ENCODE data around the gene CAMK4. TPM values are rescaled to one million over a fixed set of nuclear protein-coding genes. Genes with fewer than 3 reads are reported as not detected.

CAMK4 gene
- total and polyA plus RNA-seq, 2 of the 8 experiments (the other 6 are each of a cell fraction or from before 2014, with no cell fraction given) = 1.8 to 8.3 TPM

- Histone ChIP-seq H4K8ac (ENCODE audit: extremely low read depth, insufficient read depth, low read length) (no peak overlapping the region), H3K79me1 (ENCODE audit: low read depth, low read length) (no peaks in the 10 kb centered on the region), H3K36me3 (ENCODE audit: control insufficient read depth in 2 of 4, insufficient read depth in 4 of 4, low read length in 3 of 4) (no peaks in the 10 kb centered on the region), H4K91ac (replicated peaks; ENCODE audit: insufficient read length, low read length) (no peak overlapping the region), H2BK12ac (ENCODE audit: low read depth, low read length) (no peak overlapping the region), H3K4me2 (ENCODE audit: insufficient read depth in 1 of 2, low read depth in 2 of 2, low read length in 2 of 2) (no peak overlapping the region), H3K79me2 (ENCODE audit: control insufficient read depth in 1 of 2, insufficient read depth in 2 of 2, low read length in 2 of 2) (no peaks in the 10 kb centered on the region), H2BK5ac (ENCODE audit: low read depth, low read length) (no peak overlapping the region), H3K27me3 (replicated peaks in 1 of 4; ENCODE audit: control insufficient read depth in 3 of 4, extremely low read depth in 1 of 4, insufficient read depth in 3 of 4, low read length in 3 of 4) (no peaks in the 10 kb centered on the region), H3K56ac (replicated peaks; ENCODE audit: insufficient read length, low read depth, low read length) (no peak overlapping the region), H2AK5ac (ENCODE audit: low read depth, low read length) (no peak overlapping the region), H2BK20ac (ENCODE audit: low read length) (no peak overlapping the region), H3K9ac (replicated peaks in 1 of 4; ENCODE audit: extremely low read depth in 1 of 4, low read depth in 3 of 4, low read length in 3 of 4) (no peak overlapping the region), H2AFZ (ENCODE audit: low read length) (no peak overlapping the region), H3K9me3 (ENCODE audit: insufficient read depth in 2 of 2, low read depth in 1 of 2, low read length in 1 of 2) (no peaks in the 10 kb centered on the region), H3K14ac (ENCODE audit: insufficient read length) (no peak overlapping the region), H3K4ac (replicated peaks; ENCODE audit: insufficient read length, low read depth, low read length) (no peak overlapping the region), H3K4me1 (replicated peaks in 1 of 4; ENCODE audit: control insufficient read depth in 3 of 4, insufficient read depth in 4 of 4, low read length in 3 of 4) (no peaks in the 10 kb centered on the region), H2BK15ac (ENCODE audit: low read length) (no peak overlapping the region), H3K4me3 (ENCODE audit: extremely low read depth in 1 of 4, insufficient read depth in 2 of 4, low read depth in 3 of 4, low read length in 4 of 4) (no peak overlapping the region), H4K20me1 (replicated peaks in 1 of 2; ENCODE audit: control insufficient read depth in 1 of 2, insufficient read depth in 2 of 2, low read length in 2 of 2) (no peaks in the 10 kb centered on the region), H3K18ac (ENCODE audit: extremely low read depth, low read length) (no peak overlapping the region), H3K27ac (ENCODE audit: low read depth, low read length) (no peak overlapping the region), H3K23me2 (ENCODE audit: low read depth, low read length) (no peaks in the 10 kb centered on the region), H3K23ac (ENCODE audit: insufficient read length) (no peak overlapping the region), H4K5ac (ENCODE audit: insufficient read length, low read depth, low read length) (no peak overlapping the region), H2BK120ac (replicated peaks; ENCODE audit: low read depth, low read length) (no peak overlapping the region)
- ChIA-PET POLR2A (ENCODE audit: partially characterized antibody) (no interaction called here), CTCF (ENCODE audit: partially characterized antibody) (interaction anchor here (0.9 to 11.4 kb wide), 12 partner anchors 8 to 523 kb away, joined by 3 to 163 read pairs (median 7); no protein-coding TSS in a partner anchor)
- TF ChIP-seq RXRA (IDR thresholded peaks at IDR 0.05; ENCODE audit: insufficient read depth, low read depth, low read length) = no peak
- no peak for TF ChIP-seq TEAD4 (IDR thresholded peaks at IDR 0.05; ENCODE audit: low read depth, low read length)
- TF ChIP-seq, protein P1, sequence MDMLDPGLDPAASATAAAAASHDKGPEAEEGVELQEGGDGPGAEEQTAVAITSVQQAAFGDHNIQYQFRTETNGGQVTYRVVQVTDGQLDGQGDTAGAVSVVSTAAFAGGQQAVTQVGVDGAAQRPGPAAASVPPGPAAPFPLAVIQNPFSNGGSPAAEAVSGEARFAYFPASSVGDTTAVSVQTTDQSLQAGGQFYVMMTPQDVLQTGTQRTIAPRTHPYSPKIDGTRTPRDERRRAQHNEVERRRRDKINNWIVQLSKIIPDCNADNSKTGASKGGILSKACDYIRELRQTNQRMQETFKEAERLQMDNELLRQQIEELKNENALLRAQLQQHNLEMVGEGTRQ (IDR thresholded peaks at IDR 0.05; ENCODE audit: low read length) = no peak
- TF ChIP-seq CEBPB (IDR thresholded peaks at IDR 0.05; ENCODE audit: low read depth, low read length) = no peak
- TF ChIP-seq SP4 (IDR thresholded peaks at IDR 0.05; ENCODE audit: low read length) = no peak
- no peak for TF ChIP-seq SP2 (IDR thresholded peaks at IDR 0.05; ENCODE audit: low read length)
- no peak for TF ChIP-seq POLR2A (IDR thresholded peaks at IDR 0.05; ENCODE audit: control extremely low read depth in 1 of 2, low read depth in 2 of 2, low read length in 2 of 2)
- no peak for TF ChIP-seq PHF8 (conservative IDR thresholded peaks at IDR 0.05; ENCODE audit: low read depth, low read length)
- no peak for TF ChIP-seq CREB1 (IDR thresholded peaks at IDR 0.05)
- TF ChIP-seq KDM5A (IDR thresholded peaks at IDR 0.05; ENCODE audit: low read length) = no peak
- TF ChIP-seq E2F6 (IDR thresholded peaks at IDR 0.05) = no peak
- TF ChIP-seq TCF12 (IDR thresholded peaks at IDR 0.05; ENCODE audit: low read depth, low read length) = no peak
- DNase-seq (ENCODE audit: low read depth in 1 of 2, low spot score in 2 of 2) = no peak
- 92% methylated on average over 6 of the region's 6 CpGs; no CpG with 5 or more reads in 1 of the 2 experiments for WGBS, 2 experiments (ENCODE audit: extremely low coverage in 1 of 2, insufficient coverage in 1 of 2, insufficient read length in 1 of 2, insufficient replicate concordance in 2 of 2, low coverage in 1 of 2, low lambda C conversion rate in 2 of 2, missing lambda C conversion rate in 1 of 2)
- no peak for FAIRE-seq
Measured at GRCh38 chr5:111280282-111280951, 56.2 kb downstream of the CAMK4 start.

Data from H1 (cell line).